ENCODE measurements around the gene RAPGEF1. TPM values are rescaled to one million over a fixed set of nuclear protein-coding genes. Genes with fewer than 3 reads are reported as not detected.
"Not testable (repeated sequence)": the region's sequence is repeated elsewhere in the genome, so short reads cannot be mapped to it uniquely, and the experiment has no call there.

The RAPGEF1 gene
- polyA plus RNA-seq, 2 donors: 9.0 to 11.0 TPM

DNA sequence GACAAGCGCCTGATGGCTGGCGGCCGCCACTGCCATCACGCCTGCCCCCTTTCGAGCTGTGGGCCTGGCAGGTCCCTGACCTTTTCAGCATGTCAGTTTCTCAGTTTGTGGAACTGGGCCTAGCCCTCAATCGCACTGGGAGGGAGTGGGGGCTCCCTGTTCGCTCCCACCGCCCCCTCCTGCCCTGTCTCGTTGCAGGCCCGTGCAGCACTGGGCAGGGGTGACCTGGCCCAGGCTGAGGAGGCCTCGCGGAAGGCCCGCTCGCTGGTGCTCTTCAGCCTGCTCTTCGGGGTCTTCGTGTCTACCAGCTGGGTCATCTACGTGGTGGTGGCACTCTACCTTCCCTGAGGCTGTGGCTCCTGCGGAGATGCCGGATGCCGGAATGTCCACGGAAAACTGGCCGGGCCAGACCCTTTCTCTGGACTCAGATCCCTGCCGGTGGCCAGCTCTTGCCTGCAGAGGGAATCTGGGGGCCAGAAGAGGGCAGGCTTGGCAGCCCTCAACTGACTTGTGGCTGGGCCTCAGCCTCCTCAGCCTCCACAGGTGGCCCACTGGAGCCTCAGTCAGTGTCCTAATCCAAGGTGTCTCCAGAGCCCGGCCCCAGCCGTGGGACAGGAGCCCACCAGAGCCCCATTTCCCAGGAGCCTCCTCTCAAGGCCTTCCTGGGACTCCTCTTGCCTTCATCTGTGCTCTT, 181.9 kb downstream of the RAPGEF1 start:
- Histone ChIP-seq H3K27ac (ENCODE audit: low read depth in 2 of 2, low read length in 1 of 2) (no peak overlapping the region), H3K27me3 (ENCODE audit: control insufficient read depth in 1 of 2, insufficient read depth in 2 of 2, low read length in 2 of 2) (peaks cover 0 to 5% of the 10 kb centered on the region in 2 donors), H3K36me3 (ENCODE audit: control insufficient read depth in 2 of 2, insufficient read depth in 2 of 2, low read length in 1 of 2) (no peaks in the 10 kb centered on the region), H3K4me1 (ENCODE audit: control insufficient read depth in 2 of 2, insufficient read depth in 2 of 2, low read length in 1 of 2) (no peaks in the 10 kb centered on the region), H3K9me3 (ENCODE audit: control insufficient read depth in 2 of 2, insufficient read depth in 1 of 2, low read depth in 1 of 2, low read length in 1 of 2) (peaks cover 0 to 3% of the 10 kb centered on the region in 2 donors), H3K4me3 (ENCODE audit: low read depth in 1 of 2, low read length in 2 of 2) (no peak overlapping the region)
- 94 to 95% methylated on average over 25 of the region's 25 CpGs for WGBS, 2 donors

DNA sequence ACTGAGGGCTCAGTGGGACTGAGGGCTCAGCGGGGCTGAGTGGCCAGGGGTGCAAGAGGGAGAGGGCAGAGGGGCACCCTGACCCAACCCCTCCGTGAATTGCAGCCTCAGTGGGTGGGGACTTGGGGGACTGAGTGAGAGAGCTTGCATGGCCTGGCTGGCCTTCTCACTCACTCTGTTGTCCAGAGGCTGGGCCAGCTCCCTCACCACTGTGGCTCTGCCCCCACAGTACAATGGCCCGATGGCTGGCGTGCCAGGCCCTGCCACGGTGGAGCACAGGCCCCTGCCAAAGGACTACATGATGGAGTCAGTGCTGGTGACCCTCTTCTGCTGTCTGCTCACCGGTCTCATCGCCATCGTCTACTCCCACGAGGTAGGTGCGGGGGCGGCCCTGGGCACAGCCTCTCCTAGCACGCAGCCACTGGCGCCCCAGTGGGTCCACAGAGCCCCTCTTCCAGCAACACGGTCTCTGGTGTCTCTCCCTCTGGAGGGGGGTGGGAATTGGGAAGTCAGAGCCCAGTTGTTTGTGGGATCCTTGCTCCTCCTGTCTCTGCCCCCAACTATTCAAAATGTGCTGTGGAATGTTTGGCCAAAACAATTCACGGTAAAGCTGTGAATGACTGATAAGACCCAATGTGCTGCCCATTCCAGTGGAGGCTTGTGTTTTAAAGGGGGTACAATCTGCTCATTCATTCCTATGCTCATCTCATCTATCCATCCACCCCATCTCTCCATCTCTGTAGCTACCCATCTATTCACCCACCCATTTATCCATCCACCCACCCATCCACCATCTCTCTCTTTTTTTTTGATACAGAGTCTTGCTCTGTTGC, 183.8 kb downstream of the RAPGEF1 start:
- Histone ChIP-seq H3K27ac (ENCODE audit: low read depth in 2 of 2, low read length in 1 of 2) (no peak overlapping the region), H3K9me3 (ENCODE audit: control insufficient read depth in 2 of 2, insufficient read depth in 1 of 2, low read depth in 1 of 2, low read length in 1 of 2) (peaks cover 0 to 3% of the 10 kb centered on the region in 2 donors), H3K27me3 (ENCODE audit: control insufficient read depth in 1 of 2, insufficient read depth in 2 of 2, low read length in 2 of 2) (peaks cover 0 to 5% of the 10 kb centered on the region in 2 donors), H3K4me3 (ENCODE audit: low read depth in 1 of 2, low read length in 2 of 2) (no peak overlapping the region), H3K4me1 (ENCODE audit: control insufficient read depth in 2 of 2, insufficient read depth in 2 of 2, low read length in 1 of 2) (no peaks in the 10 kb centered on the region), H3K36me3 (ENCODE audit: control insufficient read depth in 2 of 2, insufficient read depth in 2 of 2, low read length in 1 of 2) (no peaks in the 10 kb centered on the region)
- WGBS, 2 donors: 88 to 90% methylated on average over 15 of the region's 15 CpGs

DNA sequence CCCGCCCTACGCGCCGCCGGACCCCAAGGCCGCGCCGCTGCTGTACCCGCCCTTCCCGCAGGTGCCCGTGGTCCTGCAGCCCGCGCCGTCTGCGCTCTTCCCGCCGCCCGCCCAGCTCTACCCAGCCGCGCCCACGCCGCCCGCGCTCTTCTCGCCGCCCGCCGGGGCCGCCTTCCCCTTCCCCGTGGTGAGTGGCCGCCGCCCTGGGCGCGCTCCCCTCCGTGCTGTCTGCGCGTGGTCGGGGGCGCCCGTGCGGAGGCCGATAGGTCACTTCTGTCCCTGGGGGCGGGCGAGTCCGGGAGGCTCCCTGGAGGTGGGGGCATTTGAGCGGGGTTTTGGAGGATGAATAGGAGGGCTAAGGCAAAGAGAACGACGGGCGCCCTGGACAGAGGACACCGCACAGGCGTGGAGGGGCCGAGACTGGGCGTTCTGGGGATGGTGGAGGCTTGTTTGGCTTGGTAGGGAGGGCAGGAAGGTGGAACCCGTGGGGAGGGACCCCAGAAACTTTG, 185.0 kb downstream of the RAPGEF1 start:
- H3K4me1 ChIP-seq (ENCODE audit: control insufficient read depth in 2 of 2, insufficient read depth in 2 of 2, low read length in 1 of 2): no peaks in the 10 kb centered on the region
- WGBS, 2 donors: 42 to 49% methylated on average over 34 to 54 of the region's 54 CpGs
- no peak overlapping the region for H3K4me3 ChIP-seq (ENCODE audit: low read depth in 1 of 2, low read length in 2 of 2)
- H3K27me3 ChIP-seq (ENCODE audit: control insufficient read depth in 1 of 2, insufficient read depth in 2 of 2, low read length in 2 of 2): peaks cover 0 to 5% of the 10 kb centered on the region in 2 donors
- H3K9me3 ChIP-seq (ENCODE audit: control insufficient read depth in 2 of 2, insufficient read depth in 1 of 2, low read depth in 1 of 2, low read length in 1 of 2): peaks cover 0 to 3% of the 10 kb centered on the region in 2 donors
- H3K36me3 ChIP-seq (ENCODE audit: control insufficient read depth in 2 of 2, insufficient read depth in 2 of 2, low read length in 1 of 2): no peaks in the 10 kb centered on the region
- no peak overlapping the region for H3K27ac ChIP-seq (ENCODE audit: low read depth in 2 of 2, low read length in 1 of 2)

DNA sequence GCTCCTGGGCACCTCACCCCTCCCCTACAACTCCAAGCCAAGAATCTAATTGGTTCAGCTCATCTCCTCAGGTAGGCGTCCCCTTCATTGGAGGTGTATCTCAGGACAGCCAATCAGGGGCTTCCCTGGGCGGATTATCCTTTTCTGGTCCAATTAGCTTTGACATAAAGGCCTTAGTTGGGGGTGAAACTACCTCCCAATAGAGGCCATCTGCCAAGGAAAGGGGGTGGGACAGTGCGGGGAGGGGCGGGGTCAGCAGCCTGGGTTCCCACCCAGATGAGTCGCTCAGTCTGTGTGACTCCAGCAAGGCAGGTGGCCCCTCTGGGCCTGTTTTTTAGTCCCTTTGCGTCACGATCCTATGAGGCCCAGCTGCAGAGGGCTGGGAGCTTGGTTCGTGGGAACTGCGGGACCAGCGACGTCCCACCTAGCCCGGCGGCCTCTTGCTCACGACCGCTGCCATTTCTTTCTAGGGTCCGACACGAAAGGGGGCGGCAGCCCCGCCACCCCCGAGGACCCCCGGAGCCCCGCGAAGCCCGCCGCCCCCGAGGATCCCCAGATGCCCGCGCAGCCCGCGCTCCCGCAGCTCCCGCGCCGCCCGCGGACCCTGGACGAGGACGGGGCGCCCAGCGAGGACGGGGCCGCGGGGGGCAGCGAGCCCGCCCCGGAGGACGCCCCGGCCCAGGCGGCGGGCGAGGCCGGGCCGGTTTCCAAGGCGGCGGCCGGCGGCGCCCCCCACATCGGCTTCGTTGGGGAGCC, 185.6 kb downstream of the RAPGEF1 start:
- Histone ChIP-seq H3K27me3 (ENCODE audit: control insufficient read depth in 1 of 2, insufficient read depth in 2 of 2, low read length in 2 of 2) (peaks cover 0 to 5% of the 10 kb centered on the region in 2 donors), H3K36me3 (ENCODE audit: control insufficient read depth in 2 of 2, insufficient read depth in 2 of 2, low read length in 1 of 2) (no peaks in the 10 kb centered on the region), H3K4me3 (ENCODE audit: low read depth in 1 of 2, low read length in 2 of 2) (no peak overlapping the region), H3K4me1 (ENCODE audit: control insufficient read depth in 2 of 2, insufficient read depth in 2 of 2, low read length in 1 of 2) (no peaks in the 10 kb centered on the region), H3K9me3 (ENCODE audit: control insufficient read depth in 2 of 2, insufficient read depth in 1 of 2, low read depth in 1 of 2, low read length in 1 of 2) (peaks cover 0 to 3% of the 10 kb centered on the region in 2 donors), H3K27ac (ENCODE audit: low read depth in 2 of 2, low read length in 1 of 2) (no peak overlapping the region)
- WGBS, 2 donors: 48 to 58% methylated on average over 20 to 60 of the region's 60 CpGs

DNA sequence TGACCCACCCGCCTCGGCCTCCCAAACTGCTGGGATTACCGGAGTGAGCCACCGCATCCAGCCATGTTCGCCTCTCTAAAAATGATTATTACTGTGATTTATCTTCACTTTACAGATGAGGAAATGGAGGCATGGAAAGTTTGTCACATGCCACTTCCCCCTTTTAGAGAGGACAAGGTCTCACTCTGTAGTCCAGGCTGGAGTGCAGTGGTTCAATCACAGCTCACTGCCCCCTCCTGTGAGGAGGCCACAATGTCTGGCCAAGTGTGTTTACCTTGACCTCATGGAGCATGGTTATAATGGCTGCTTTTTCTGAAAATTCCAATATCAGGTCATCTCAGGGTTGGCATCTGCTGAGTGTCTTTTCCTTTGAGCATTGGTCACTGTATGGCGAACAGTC, 187.8 kb downstream of the RAPGEF1 start:
- 83 to 96% methylated on average over 6 of the region's 6 CpGs for WGBS, 2 donors
- Histone ChIP-seq H3K27me3 (ENCODE audit: control insufficient read depth in 1 of 2, insufficient read depth in 2 of 2, low read length in 2 of 2) (peaks cover 0 to 5% of the 10 kb centered on the region in 2 donors), H3K36me3 (ENCODE audit: control insufficient read depth in 2 of 2, insufficient read depth in 2 of 2, low read length in 1 of 2) (no peaks in the 10 kb centered on the region), H3K4me3 (ENCODE audit: low read depth in 1 of 2, low read length in 2 of 2) (no peak overlapping the region), H3K9me3 (ENCODE audit: control insufficient read depth in 2 of 2, insufficient read depth in 1 of 2, low read depth in 1 of 2, low read length in 1 of 2) (peaks cover 0 to 3% of the 10 kb centered on the region in 2 donors), H3K27ac (ENCODE audit: low read depth in 2 of 2, low read length in 1 of 2) (no peak overlapping the region), H3K4me1 (ENCODE audit: control insufficient read depth in 2 of 2, insufficient read depth in 2 of 2, low read length in 1 of 2) (no peaks in the 10 kb centered on the region)

DNA sequence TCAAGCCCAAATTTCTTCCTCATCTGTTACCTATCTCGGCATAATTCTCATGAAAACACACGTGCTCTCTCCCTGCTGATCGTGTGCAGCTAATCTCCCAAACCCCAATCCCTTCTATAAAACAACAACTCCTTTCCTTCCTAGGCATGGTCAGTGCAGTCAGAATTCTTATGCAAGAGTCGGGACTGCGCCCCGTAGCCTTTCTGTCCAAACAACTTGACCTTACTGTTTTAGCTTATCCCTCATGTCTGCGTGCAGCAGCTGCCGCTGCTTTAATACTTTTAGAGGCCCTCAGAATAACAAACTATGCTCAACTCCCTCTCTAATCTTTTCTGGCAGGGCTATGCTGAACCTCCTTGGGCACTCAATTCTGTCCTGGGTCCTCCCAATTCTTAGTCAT, 189.4 kb downstream of the RAPGEF1 start:
- H3K27ac ChIP-seq (ENCODE audit: low read depth in 2 of 2, low read length in 1 of 2); H3K36me3 ChIP-seq (ENCODE audit: control insufficient read depth in 2 of 2, insufficient read depth in 2 of 2, low read length in 1 of 2); H3K9me3 ChIP-seq (ENCODE audit: control insufficient read depth in 2 of 2, insufficient read depth in 1 of 2, low read depth in 1 of 2, low read length in 1 of 2); H3K4me3 ChIP-seq (ENCODE audit: low read depth in 1 of 2, low read length in 2 of 2): not testable (repeated sequence)
- Histone ChIP-seq H3K4me1 (ENCODE audit: control insufficient read depth in 2 of 2, insufficient read depth in 2 of 2, low read length in 1 of 2) (peaks cover 5 to 10% of the 10 kb centered on the region in 2 donors), H3K27me3 (ENCODE audit: control insufficient read depth in 1 of 2, insufficient read depth in 2 of 2, low read length in 2 of 2) (peaks cover 0 to 17% of the 10 kb centered on the region in 2 donors)
- WGBS, 2 donors: 68 to 75% methylated on average over 8 of the region's 8 CpGs

DNA sequence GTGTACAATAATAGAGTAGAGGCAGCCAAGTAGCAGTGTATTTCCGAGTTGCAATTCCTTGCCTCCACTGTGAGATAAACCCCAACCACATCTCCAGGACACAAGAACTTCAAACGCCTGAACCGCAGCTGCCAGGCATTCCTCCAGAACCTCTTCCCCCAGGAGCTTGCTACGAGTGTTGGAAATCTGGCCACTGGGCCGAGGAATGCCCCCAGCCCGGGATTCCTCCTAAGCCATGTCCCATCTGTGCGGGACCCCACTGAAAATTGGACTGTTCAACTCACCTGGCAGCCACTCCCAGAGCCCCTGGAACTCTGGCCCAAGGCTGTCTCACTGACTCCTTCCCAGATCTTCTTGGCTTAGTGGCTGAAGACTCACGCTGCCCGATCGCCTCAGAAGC, 190.7 kb downstream of the RAPGEF1 start:
- H3K4me3 ChIP-seq (ENCODE audit: low read depth in 1 of 2, low read length in 2 of 2): not testable (repeated sequence)
- 86 to 91% methylated on average over 10 of the region's 10 CpGs for WGBS, 2 donors
- H3K27me3 ChIP-seq (ENCODE audit: control insufficient read depth in 1 of 2, insufficient read depth in 2 of 2, low read length in 2 of 2): peaks cover 0 to 16% of the 10 kb centered on the region in 2 donors

DNA sequence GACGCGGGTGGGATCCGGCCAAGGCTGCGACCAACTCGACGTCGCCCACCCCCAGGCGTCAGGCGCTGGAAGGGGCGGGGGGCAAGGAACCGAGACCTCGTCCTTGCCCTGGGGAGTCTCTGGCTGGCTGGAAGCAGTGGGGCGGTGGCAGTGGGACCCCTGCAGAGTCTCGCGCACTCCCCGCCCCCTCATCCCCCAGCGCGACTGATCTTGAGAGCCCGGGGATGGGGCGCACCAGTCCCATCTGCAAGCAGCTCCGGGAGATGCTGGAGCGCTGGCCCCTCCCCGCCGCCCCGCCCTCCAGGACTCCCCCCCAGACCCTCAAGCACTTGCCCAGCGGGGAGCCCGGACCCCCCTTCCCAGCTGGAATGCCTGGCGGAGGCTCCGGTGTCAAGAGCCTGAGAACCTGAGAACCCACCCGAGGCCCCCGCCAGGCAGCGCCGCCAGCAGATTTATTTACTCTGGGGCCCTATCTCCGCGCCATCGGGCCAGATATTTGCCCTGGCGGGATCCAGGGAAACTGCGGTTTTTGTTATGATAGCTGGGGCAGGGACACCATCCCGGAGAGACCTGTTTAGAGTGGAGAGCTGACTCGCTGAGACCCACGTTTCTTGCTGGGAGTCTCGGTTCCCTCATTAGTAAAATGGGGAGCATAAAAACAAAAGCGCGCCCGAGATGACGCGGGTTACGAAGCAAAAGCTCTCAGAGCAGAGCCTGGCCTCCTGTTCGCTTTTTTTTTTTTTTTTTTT, 193.4 kb downstream of the RAPGEF1 start:
- WGBS, 2 donors: 2 to 3% methylated on average over 35 to 49 of the region's 49 CpGs
- Histone ChIP-seq H3K36me3 (ENCODE audit: control insufficient read depth in 2 of 2, insufficient read depth in 2 of 2, low read length in 1 of 2) (no peaks in the 10 kb centered on the region), H3K9me3 (ENCODE audit: control insufficient read depth in 2 of 2, insufficient read depth in 1 of 2, low read depth in 1 of 2, low read length in 1 of 2) (peaks cover 2 to 6% of the 10 kb centered on the region in 2 donors), H3K4me1 (ENCODE audit: control insufficient read depth in 2 of 2, insufficient read depth in 2 of 2, low read length in 1 of 2) (peaks cover 7 to 15% of the 10 kb centered on the region in 2 donors), H3K27me3 (ENCODE audit: control insufficient read depth in 1 of 2, insufficient read depth in 2 of 2, low read length in 2 of 2) (peaks cover 0 to 16% of the 10 kb centered on the region in 2 donors), H3K4me3 (ENCODE audit: low read depth in 1 of 2, low read length in 2 of 2) (peak overlapping the region in 1 of 2 donors; percentile 22), H3K27ac (ENCODE audit: low read depth in 2 of 2, low read length in 1 of 2) (no peak overlapping the region)

More for the DNA sequence above, 190.7 kb downstream of the RAPGEF1 start:
- H3K36me3 ChIP-seq (ENCODE audit: control insufficient read depth in 2 of 2, insufficient read depth in 2 of 2, low read length in 1 of 2); H3K27ac ChIP-seq (ENCODE audit: low read depth in 2 of 2, low read length in 1 of 2); H3K9me3 ChIP-seq (ENCODE audit: control insufficient read depth in 2 of 2, insufficient read depth in 1 of 2, low read depth in 1 of 2, low read length in 1 of 2): not testable (repeated sequence)
- peaks cover 7 to 15% of the 10 kb centered on the region in 2 donors for H3K4me1 ChIP-seq (ENCODE audit: control insufficient read depth in 2 of 2, insufficient read depth in 2 of 2, low read length in 1 of 2)
